ENCODE results near the gene FOLR1. TPM values are rescaled to one million over a fixed set of nuclear protein-coding genes. Genes with fewer than 3 reads are reported as not detected.

The FOLR1 gene
- total and polyA plus RNA-seq, 11 donors, result 0.08 to 0.79 (median 0.30) TPM; not detected in 7

- intact Hi-C loops (cut with DNase I), result loop anchor here in 1 of 10 donors (10.0 kb wide), 1 partner anchor 182 kb away; no protein-coding TSS in a partner anchor
Observed at GRCh38 chr11:72232260-72233055, 40.5 kb downstream of the FOLR1 start.

DNA sequence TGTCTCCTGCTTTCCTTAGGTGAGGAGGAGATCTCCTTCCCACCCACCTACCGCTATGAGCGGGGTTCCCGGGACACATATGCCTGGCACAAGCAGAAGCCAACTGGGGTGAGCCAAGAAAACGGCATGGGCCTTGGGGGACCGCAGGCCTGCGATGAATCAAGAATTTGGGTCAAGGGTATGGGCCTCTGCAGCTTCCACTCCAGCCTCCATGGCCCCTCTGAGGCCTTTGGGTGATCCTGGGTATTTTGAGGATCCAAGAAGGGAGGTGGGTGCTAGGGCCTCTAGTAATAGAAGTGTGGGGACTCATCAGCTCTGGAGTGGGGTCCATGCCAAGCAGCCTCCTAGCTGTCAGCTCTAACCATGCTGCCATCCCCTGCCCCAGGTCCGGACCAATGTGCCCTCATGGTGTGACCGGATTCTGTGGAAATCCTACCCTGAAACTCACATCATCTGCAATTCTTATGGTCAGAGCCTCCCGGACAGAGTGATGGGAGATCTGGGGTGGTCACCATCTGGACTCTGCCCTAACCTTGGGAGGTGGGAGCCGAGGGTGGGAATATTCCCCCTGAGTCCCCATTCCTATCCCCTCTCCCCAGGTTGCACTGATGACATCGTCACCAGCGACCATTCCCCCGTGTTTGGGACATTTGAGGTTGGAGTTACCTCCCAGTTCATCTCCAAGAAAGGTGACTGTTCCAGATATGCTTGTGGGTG lies 41.3 kb downstream of the FOLR1 start:
- 93 to 95% (median 93%) methylated on average over 8 to 13 of the region's 13 CpGs for WGBS, 4 donors
- H3K9me3 ChIP-seq, result no peaks in the 10 kb centered on the region
- no peak overlapping the region for H3K4me3 ChIP-seq
- H3K36me3 ChIP-seq, result peaks cover 0 to 98% (median 96%) of the 10 kb centered on the region in 9 donors
- no peak for ATAC-seq
- no peak for DNase-seq
- H3K27ac ChIP-seq, result no peak overlapping the region
- intact Hi-C loops (cut with DNase I), result loop anchor here in 1 of 10 donors (10.0 kb wide), 1 partner anchor 182 kb away; no protein-coding TSS in a partner anchor
- TF ChIP-seq POLR2A (IDR thresholded peaks at IDR 0.05) (no peak), CTCF (IDR thresholded peaks at IDR 0.05) (no peak)
- peaks cover 0 to 27% (median 11%) of the 10 kb centered on the region in 12 donors for H3K4me1 ChIP-seq
- H3K27me3 ChIP-seq, result no peaks in the 10 kb centered on the region

More at GRCh38 chr11:72232260-72233055, 40.5 kb downstream of the FOLR1 start:
- no peak overlapping the region for H3K4me3 ChIP-seq
- no peaks in the 10 kb centered on the region for H3K27me3 ChIP-seq
- H3K4me1 ChIP-seq, result peaks cover 0 to 26% (median 9%) of the 10 kb centered on the region in 12 donors
- WGBS, 4 donors, result 95 to 97% (median 95%) methylated on average over 17 to 18 of the region's 18 CpGs
- TF ChIP-seq POLR2A (IDR thresholded peaks at IDR 0.05) (no peak), CTCF (IDR thresholded peaks at IDR 0.05) (no peak)
- H3K27ac ChIP-seq, result no peak overlapping the region
- DNase-seq, result no peak
- peaks cover 0 to 99% (median 95%) of the 10 kb centered on the region in 9 donors for H3K36me3 ChIP-seq
- no peaks in the 10 kb centered on the region for H3K9me3 ChIP-seq
- no peak for ATAC-seq

DNA sequence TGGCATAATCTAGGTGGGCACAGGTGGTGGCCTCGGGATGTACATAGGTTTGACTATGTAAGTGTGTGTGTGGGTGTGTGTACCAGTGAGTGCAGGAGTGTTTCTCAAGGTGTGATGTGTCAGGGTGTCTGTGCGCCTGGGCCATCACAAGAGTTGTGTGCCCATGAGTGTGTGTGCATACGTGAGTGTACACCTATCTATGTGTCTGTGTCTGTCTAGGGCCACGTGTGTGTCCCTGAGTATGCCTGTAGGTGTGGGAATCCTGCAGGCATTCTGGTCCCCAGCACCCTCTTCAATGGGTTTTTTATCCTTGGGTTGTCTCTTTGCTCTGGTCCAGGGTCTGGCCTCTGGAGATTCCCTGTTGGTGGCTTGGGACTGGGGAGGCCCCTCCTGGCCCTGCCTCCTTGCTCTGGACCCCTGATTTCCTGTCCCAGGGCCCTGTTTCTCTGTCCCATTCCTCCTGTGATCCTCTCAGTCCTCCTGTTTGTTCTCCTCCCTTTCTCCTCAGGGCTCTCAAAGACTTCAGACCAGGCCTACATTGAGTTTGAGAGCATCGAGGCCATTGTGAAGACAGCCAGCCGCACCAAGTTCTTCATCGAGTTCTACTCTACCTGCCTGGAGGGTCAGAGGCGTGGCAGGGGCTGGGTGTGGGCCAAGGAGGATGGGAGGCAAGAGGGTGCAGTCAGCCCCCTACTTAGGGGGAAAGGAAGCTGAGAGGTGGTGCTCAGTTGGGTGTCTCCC lies 42.0 kb downstream of the FOLR1 start:
- DNase-seq (no peak), ATAC-seq (no peak)
- H3K4me1 ChIP-seq, result peaks cover 0 to 34% (median 15%) of the 10 kb centered on the region in 12 donors
- H3K4me3 ChIP-seq, result no peak overlapping the region
- intact Hi-C loops (cut with DNase I), result loop anchor here in 1 of 10 donors (10.0 kb wide), 1 partner anchor 181 kb away; no protein-coding TSS in a partner anchor
- no peak overlapping the region for H3K27ac ChIP-seq
- no peaks in the 10 kb centered on the region for H3K27me3 ChIP-seq
- 87 to 94% (median 92%) methylated on average over 8 of the region's 8 CpGs for WGBS, 4 donors
- no peak for TF ChIP-seq CTCF (IDR thresholded peaks at IDR 0.05)
- TF ChIP-seq POLR2A (IDR thresholded peaks at IDR 0.05), result no peak
- H3K9me3 ChIP-seq, result no peaks in the 10 kb centered on the region
- H3K36me3 ChIP-seq, result peaks cover 0 to 94% (median 90%) of the 10 kb centered on the region in 9 donors
